GM06990 (cell line): ENCODE data around the gene MYO16.

Experiments used
- DNase-seq: peaks from one replicate; pipeline ENCODE4 v3.0.0-alpha.2; 2011; ENCODE audit not compliant: insufficient read length; ENCODE audit errors: extremely low read depth
- H3K27me3 ChIP-seq: replicated peaks from 2 replicates; pipeline ENCODE4 v1.6.0; 2011; ENCODE audit warnings: low read length; ENCODE audit not compliant: control insufficient read depth, insufficient read depth
- H3K36me3 ChIP-seq: 2 replicates; pipeline ENCODE4 v1.5.1; 2011; ENCODE audit warnings: low read length; ENCODE audit not compliant: control insufficient read depth, insufficient read depth
- H3K4me3 ChIP-seq: replicated peaks from 2 replicates; pipeline ENCODE4 v1.5.1; 2011; ENCODE audit warnings: low read depth, mild to moderate bottlenecking, control low read depth, low read length
- TF ChIP-seq, protein P1 (sequence below): IDR thresholded peaks from 2 replicates; pipeline ENCODE4 v1.5.1; 2011; ENCODE audit warnings: low read length, control low read depth, mild to moderate bottlenecking, inconsistent platforms; ENCODE audit not compliant: insufficient read depth, poor library complexity, severe bottlenecking

The MYO16 gene

DNA sequence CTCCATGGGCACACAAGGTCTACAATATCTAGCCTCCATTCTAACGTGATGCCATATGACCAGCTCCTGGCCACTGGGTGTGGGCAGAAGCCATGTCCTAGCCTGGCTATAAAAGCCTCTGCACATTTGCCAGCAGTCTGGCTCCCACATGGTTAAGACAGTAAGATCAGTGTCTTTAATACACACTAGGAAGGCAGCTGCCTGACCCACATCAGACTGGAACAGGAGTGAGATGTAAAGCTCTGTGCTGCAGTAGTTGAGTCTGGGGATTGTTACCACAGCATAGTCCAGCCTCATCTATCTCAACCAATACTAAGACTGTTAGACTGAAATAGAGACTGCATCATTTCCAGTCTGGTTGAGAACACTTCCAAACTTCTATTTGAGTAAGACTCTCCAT lies 623.9 kb downstream of the MYO16 start:
- no peaks in the 10 kb centered on the region for H3K27me3 ChIP-seq
- H3K36me3 ChIP-seq: no peaks in the 10 kb centered on the region
- TF ChIP-seq, protein P1, sequence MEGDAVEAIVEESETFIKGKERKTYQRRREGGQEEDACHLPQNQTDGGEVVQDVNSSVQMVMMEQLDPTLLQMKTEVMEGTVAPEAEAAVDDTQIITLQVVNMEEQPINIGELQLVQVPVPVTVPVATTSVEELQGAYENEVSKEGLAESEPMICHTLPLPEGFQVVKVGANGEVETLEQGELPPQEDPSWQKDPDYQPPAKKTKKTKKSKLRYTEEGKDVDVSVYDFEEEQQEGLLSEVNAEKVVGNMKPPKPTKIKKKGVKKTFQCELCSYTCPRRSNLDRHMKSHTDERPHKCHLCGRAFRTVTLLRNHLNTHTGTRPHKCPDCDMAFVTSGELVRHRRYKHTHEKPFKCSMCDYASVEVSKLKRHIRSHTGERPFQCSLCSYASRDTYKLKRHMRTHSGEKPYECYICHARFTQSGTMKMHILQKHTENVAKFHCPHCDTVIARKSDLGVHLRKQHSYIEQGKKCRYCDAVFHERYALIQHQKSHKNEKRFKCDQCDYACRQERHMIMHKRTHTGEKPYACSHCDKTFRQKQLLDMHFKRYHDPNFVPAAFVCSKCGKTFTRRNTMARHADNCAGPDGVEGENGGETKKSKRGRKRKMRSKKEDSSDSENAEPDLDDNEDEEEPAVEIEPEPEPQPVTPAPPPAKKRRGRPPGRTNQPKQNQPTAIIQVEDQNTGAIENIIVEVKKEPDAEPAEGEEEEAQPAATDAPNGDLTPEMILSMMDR: no peak
- H3K4me3 ChIP-seq: no peak overlapping the region
- DNase-seq: no peak

DNA sequence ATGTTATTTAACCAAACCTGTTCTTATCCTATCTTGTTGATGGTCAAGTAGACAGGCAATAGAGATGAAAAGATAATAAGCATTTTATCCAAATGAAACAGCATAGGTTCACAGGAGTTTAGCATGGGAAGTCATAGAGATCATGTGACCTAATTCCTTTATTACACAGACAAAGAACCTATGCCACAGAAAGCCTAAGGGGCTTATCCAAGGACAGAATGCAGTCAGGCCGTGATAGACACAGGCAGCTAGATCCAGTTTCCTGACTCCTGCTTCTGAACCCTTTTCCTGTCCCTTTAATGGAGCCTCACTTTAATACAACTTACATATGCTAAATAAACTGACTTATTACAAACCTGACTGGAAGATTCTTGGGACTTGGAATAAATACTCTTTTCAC lies 624.9 kb downstream of the MYO16 start:
- TF ChIP-seq, protein P1: no peak
- Histone ChIP-seq H3K27me3 (no peaks in the 10 kb centered on the region), H3K36me3 (no peaks in the 10 kb centered on the region), H3K4me3 (no peak overlapping the region)
- no peak for DNase-seq

DNA sequence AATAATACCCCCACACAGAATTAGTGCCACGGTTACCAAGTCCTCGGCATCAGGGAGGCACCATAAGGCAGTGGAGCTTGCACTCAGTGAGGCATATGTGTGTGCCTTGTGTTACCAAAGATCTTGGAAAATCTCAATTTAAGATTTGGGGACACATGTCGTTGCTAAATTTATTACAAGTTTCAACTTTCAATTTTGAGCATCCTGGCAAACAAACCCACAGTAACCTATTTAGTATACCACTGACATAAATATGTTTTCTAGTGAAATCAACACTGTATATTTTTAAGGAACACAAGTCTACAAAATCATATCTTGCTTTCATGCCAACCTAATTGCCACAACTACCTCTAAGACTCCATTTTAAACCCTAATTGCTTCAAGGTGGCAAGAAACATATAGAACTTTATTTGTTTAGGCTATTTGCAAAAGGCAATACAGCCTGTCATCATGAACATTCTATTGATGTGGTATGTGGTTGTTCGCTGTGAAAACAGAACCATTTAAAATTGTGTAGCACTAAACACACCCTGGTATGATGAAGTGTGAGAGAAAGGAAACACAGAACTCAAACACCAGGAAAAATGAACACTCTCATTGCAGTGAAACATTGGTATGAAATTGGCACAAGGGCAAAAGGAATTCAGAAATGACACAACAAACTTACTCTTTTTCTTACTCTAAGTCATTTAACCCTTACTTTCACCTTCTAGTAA lies 625.9 kb downstream of the MYO16 start:
- H3K4me3 ChIP-seq: no peak overlapping the region
- no peaks in the 10 kb centered on the region for H3K27me3 ChIP-seq
- no peak for DNase-seq
- TF ChIP-seq, protein P1: no peak
- no peaks in the 10 kb centered on the region for H3K36me3 ChIP-seq

DNA sequence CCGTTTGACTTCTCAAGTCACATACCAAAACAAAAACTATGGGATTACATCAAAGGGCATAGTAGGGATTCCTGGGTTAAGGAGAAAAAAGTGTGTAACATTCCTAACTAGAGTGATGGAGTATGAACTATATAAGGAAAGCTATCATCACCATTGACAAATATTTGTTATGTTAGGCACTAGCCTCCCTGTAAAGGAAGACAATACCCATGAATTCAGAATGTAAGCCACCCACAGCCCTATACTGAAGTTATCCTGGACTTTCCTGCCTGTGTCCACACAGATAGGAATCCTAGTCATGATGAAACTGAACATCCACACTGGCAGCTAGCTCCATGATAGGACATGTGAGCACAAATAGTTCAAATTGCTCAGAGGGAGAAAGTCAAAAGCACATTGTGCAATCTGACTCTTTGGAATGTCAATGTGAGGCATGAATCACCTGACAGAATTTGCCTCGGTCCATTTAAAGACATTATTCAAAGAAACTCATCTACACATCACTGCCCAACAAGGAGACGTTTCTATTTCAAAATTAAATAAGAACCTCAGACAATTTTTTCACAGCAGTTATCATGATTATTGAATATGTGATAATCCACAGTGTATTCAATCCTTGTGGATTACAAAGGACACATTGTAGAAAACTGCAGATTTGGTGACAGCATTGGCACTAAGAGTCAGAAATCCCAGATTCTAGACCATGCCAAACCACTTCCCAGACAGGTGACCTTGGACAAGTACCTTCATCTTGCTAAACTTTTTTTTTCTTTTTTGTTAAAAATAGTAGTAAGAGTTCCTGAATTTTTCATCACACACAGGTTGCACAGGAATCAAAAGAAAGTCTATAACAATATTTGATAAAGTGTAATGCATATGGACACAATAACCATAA lies 627.7 kb downstream of the MYO16 start:
- H3K27me3 ChIP-seq: no peaks in the 10 kb centered on the region
- DNase-seq: no peak
- H3K4me3 ChIP-seq: no peak overlapping the region
- TF ChIP-seq, protein P1: no peak
- H3K36me3 ChIP-seq: no peaks in the 10 kb centered on the region
